ENCODE results near the gene RTN4RL1.

RTN4RL1 gene, protein sequence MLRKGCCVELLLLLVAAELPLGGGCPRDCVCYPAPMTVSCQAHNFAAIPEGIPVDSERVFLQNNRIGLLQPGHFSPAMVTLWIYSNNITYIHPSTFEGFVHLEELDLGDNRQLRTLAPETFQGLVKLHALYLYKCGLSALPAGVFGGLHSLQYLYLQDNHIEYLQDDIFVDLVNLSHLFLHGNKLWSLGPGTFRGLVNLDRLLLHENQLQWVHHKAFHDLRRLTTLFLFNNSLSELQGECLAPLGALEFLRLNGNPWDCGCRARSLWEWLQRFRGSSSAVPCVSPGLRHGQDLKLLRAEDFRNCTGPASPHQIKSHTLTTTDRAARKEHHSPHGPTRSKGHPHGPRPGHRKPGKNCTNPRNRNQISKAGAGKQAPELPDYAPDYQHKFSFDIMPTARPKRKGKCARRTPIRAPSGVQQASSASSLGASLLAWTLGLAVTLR

DNA sequence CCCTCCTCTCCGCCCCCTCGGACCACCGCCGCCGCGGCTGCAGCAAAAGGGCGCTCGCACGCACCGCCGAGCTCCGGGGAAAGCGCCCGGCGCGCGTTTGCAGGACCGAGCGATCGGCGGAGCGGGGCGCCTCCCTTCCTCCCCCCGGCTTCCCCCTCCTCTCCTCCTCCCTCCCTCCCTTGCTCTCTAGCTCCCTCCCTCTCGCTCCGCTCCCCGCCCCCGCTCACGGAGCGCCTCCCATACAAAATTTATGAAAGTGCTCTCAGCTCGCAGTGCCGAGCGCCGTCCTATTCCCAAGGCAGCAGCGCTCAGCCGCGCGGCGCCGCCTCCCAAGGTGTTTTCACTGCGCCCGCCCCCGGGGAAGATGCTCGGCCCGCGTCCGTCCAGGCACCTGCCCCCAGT, at the start of gene RTN4RL1:
TSS of gene RTN4RL1 (minus strand) at position 115 of the 402 bp plus-strand sequence. CDS start 469 bp downstream, outside the sequence.
- peak in 1 of 2 donors; percentile 56 for DNase-seq (ENCODE audit: low read depth in 1 of 2, low spot score in 1 of 2)

GRCh38 chr17:2074919-2075318, 49.8 kb upstream of the RTN4RL1 start:
- no peak for DNase-seq (ENCODE audit: low read depth in 1 of 2, low spot score in 1 of 2)

GRCh38 chr17:2071455-2072281, 46.5 kb upstream of the RTN4RL1 start:
- no peak for DNase-seq (ENCODE audit: low read depth in 1 of 2, low spot score in 1 of 2)

- DNase-seq (ENCODE audit: low read depth in 1 of 2, low spot score in 1 of 2): no peak
Observed at GRCh38 chr17:2071024-2071385, 45.9 kb upstream of the RTN4RL1 start.

DNA sequence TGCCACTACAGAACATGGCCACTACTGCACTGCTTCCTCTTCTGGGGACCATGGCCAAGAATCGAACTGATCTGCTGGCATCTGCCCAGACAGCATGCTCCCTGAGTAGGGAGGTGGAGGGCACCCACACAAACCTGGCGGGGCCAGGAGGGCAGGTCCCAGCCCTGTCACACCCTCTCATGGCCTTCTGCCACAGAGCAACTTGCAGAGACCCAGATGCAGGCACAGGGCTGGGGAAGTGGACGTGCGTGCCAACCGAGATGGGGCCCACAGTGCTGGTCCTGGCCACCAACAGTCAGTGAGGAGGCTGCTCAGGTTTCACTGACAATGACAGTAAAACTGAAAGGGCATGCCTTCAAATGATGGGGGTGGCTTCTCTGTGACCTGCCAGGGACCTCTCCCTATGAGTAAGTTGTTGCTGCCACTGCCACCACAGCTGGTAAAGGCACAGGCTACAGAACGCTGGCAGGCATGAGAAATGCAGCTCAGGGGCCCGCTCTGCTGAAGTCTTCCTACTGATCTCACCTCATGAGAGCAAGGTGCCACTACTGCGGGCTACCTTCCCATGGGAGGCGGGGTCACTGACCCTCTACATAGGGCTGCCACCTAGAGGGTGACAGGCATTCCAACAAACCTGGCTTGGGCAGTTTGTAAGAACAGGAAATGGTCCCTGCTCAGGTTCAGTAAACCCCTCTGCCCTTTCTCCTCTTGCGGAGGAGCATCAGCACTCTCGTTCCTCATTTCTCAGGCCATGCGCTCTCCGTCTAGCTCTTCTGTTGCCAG, 45.3 kb upstream of the RTN4RL1 start:
- peak in 1 of 2 donors; percentile 63 for DNase-seq (ENCODE audit: low read depth in 1 of 2, low spot score in 1 of 2)

- DNase-seq (ENCODE audit: low read depth in 1 of 2, low spot score in 1 of 2): no peak
Observed at GRCh38 chr17:2068519-2069051, 43.5 kb upstream of the RTN4RL1 start.

DNA sequence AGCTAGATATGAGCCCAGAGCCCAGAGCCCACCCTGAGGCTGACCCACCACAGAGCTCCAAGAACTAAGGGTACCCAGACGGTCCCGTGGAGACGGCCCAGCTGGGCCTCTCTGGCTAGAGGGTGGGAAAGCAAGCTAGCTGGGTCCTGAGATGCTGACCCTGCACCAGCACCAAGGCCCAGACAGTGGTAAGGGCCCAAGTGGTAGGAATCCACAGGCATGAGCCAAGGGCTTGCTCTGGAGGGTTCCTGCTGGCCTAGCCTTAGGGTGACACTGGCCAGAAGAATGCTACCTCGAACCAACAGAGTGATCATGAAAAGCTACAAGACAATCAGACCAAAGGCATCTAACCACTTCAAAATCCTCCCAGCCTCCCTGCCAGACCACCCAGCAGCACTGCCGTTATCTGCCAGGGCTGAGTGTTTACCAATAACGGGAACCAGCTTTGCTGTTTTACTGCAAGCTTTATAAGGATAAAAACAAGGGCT, 42.9 kb upstream of the RTN4RL1 start:
- no peak for DNase-seq (ENCODE audit: low read depth in 1 of 2, low spot score in 1 of 2)

DNA sequence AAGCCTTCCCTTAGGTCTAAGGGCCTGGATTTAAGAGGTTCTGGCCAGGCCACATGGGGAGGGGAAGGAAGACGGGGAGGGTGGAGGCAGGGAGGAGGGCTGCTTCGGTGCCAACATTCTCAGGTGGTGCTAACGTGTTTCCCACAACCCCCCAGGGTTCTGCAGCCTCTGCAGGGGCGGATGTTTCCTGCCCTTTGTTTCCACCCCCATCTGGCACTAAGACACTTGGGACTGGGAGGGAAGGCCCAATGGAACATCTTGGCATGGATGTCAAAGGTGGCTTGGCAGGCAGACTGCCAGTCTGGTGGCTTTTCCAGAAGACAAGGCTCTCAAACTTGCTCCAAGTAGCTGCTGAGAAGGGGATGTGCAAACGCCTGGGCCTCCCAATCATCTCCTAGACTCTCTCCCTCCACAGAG, 42.5 kb upstream of the RTN4RL1 start:
- DNase-seq (ENCODE audit: low read depth in 1 of 2, low spot score in 1 of 2): no peak

DNA sequence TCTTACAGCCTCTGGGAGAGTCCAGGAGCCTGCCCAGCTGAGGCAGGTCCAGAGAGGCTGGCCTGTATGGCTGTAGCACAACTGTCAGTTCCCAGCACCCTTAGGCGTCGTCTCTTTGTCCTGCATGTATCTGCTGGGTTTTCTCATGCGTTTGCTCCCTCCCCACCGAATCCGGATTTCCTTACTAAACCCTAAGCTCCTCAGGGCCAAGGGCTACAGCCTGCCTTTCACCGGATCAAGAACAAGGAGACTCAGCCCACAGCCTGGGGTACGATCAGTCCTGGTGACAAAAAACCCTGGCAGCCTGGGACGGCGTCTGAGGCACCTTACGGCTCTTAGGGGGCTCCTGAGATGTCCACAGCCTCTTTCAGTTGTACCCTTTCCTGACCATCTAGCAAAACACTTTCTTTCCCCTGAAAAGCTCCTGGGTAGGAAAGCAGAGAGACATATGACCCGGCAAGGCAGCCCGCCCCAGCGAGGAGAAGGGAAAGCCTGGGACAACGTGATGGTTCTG, 42.0 kb upstream of the RTN4RL1 start:
- no peak for DNase-seq (ENCODE audit: low read depth in 1 of 2, low spot score in 1 of 2)

GRCh38 chr17:2065949-2066400, 40.8 kb upstream of the RTN4RL1 start:
- DNase-seq (ENCODE audit: low read depth in 1 of 2, low spot score in 1 of 2): no peak

GRCh38 chr17:2064980-2065785, 40.0 kb upstream of the RTN4RL1 start:
- DNase-seq (ENCODE audit: low read depth in 1 of 2, low spot score in 1 of 2): no peak

DNA sequence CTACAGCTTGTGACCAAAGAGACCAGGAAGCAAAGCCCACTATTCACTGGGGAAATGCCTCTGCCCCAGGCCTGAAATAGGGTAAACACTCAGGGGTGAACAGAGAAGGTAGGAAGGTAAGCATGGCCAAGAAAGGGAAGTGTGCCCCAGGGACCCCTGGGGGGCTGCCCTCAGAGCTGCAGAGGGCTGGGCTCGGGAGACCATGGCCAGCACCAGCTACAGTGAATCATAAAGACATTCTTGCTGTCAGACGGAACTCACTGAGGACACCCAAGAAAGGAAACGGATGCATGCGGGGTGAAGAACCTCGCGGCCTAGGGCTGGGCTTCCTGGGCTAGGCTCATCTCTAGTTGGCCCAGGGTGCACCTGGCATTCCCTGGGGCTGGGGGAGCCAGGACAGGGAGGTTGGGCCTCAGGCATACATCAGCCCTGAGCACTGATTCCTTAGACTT, 39.4 kb upstream of the RTN4RL1 start:
- no peak for DNase-seq (ENCODE audit: low read depth in 1 of 2, low spot score in 1 of 2)

DNA sequence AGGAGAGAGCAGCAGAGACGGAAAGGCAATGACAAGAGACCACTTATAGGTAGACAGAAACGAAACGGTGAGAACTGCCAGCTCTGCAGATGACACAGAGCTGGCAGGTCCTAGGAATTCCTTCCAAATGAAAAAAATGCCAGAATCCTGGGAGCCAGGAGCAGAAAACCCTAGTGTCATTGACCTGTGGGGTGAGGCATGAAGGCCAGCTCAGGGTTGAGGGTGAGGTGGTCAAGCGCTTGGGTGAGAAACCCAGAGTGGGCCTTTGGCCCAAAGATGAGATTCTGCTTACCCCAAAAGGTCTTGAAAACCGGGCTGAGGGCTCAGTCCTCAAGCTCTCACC, 39.0 kb upstream of the RTN4RL1 start:
- no peak for DNase-seq (ENCODE audit: low read depth in 1 of 2, low spot score in 1 of 2)

DNA sequence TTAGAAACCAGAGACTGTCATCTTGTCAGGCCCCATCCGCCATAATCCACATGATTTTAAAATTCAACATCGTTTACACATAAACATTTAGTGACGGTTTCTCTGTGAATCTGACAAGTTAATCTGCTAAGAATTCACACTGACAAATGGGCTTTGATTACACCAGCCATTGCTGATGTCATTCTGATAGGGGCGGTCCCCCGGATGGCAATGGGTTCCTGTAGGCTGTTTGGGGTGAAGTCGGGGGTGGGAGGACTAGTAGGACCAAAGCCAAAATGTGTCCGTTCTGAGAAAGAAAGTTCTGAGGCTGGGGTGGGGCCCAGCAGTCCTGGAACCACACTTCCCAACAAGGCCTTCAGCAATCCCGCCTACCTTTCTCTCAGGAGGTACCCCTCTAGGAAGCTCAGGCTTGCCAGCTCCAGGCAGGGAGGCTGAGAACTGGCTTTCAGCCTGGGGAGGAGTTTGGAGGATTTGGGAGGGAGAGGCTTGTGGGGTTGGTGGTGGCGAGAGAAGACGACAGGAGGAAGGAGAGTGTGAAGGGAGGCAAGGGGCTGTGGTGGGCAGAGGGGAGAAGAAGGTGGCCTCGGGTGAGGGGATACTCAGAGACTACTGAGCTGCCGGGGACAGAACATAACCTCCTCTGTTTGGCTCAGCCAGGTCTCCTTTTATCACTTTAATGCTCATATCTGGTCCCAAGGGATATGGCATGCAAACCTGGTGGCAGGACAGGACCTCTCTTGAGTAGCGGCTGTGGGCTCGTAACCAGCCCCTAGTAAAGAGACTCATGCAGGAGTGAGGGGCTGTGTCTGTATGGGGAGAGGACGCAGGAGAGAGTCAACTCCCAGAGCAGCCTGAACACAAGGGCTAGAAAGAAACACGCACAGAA, 38.4 kb upstream of the RTN4RL1 start:
- no peak for DNase-seq (ENCODE audit: low read depth in 1 of 2, low spot score in 1 of 2)

DNA sequence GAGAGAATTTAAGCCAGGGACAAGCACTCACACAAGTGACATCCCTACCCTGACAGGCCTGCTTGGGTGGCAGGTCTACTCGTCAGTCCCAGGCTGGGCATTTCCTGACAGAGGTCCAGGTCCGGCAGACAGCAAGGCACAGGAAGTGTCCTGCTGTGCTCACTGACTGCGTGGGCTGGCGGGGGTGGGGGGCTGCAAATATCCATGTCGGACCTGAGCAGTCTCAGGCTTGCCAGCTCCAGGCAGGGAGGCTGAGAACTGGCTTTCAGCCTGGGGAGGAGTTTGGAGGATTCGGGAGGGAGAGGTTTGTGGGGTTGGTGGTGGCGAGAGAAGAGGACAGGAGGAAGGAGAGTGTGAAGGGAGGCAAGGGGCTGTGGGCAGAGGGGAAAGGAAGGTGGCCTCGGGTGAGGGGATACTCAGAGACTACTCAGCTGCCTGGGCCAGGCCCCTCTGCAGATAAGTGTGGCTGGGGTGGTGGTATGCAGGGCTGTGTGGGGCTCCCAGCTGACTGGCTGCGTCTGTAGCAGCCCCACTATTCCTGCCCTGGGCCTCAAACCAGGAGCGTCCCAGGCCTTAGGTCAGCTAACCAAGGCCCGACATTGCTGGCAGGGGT, 37.5 kb upstream of the RTN4RL1 start:
- DNase-seq (ENCODE audit: low read depth in 1 of 2, low spot score in 1 of 2): no peak

DNA sequence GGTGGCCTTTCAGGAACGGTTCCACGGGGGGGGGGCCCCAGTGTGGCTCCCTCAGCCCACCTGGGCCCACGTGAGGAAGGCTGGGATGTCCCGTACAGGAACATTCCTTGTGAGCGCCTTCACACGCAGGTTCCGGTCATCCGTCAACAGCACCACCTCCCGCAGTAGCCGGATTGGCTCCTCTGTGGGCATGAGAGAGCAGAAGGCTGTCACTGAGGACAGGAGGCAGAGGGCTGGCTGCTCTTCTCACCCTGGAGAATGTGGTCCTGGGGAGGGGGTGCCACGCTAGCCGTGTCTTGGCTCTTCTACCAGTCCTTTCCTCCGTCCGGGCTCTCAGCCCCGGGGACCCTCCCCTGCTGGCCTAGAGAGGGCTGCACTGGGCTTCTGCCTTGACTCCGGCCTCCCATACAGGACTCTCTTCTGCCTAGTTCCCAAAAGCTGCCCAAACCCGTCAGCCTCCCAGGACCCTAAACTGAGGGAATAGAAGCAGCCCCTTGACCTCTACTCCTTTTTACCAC, 36.4 kb upstream of the RTN4RL1 start:
- no peak for DNase-seq (ENCODE audit: low read depth in 1 of 2, low spot score in 1 of 2)

DNA sequence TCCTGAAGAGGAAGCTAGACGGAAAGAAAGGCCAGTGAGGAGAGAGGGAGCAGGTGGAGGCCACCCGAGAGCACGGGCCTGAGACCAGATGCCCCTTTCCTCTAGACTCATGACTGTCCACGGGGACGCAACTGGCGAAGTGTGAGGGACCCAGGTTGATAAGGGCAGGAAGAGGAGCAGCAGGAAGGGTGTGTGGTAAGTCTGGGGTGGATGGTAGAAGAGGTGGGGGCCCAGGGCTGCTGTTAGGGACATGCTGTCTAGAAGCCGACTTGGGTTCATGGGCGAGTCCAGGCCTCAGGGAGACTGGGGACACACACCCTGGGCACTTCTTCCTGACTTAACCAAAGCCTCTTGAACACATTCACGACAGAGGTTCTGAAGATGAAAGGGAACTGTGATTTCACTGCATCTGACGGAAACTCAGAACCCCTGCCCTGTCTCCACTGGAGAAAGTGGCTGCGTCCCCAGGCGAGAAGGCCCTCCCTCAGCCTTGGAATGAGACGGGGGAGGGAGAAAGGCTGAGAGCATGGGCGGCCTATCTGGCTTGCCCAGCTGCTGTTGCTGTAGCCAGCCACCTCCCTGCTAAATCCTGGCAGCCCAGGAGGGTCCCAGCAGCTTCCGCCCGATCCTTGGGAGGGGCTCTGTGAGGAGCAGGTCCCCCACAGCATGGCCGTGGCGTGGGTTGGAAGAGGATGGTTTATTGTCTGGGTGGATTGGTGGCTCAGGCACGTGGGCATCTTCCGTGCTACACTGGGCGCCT, 35.7 kb upstream of the RTN4RL1 start:
- DNase-seq (ENCODE audit: low read depth in 1 of 2, low spot score in 1 of 2): no peak

GRCh38 chr17:2060385-2060658, 35.2 kb upstream of the RTN4RL1 start:
- DNase-seq (ENCODE audit: low read depth in 1 of 2, low spot score in 1 of 2): no peak
